ENCODE results near the gene UBE2H. TPM values are rescaled to one million over a fixed set of nuclear protein-coding genes. Genes with fewer than 3 reads are reported as not detected.
A peak's percentile ranks its signal among the peaks of the same experiment; 100 is the strongest.
"Not testable (repeated sequence)": the region's sequence is repeated elsewhere in the genome, so short reads cannot be mapped to it uniquely, and the experiment has no call there.

Gene UBE2H
- total RNA-seq, 1 experiment from 2014 or later: 28.8 TPM

- H3K9me3 ChIP-seq (ENCODE audit: low read depth, low read length, poor library complexity, severe bottlenecking): no peaks in the 10 kb centered on the region
- ChIA-PET CTCF (no interaction called here), POLR2A (ENCODE audit: low non-redundant PET) (no interaction called here)
- no TSS peak for BruUV-seq (replicated peaks)
- no peaks in the 10 kb centered on the region for H3K27me3 ChIP-seq (replicated peaks; ENCODE audit: insufficient read depth, low read depth, low read length, poor library complexity)
- no peak for DNase-seq (ENCODE audit: low spot score)
- no peaks in the 10 kb centered on the region for H3K4me1 ChIP-seq (ENCODE audit: insufficient read depth, low read length, poor library complexity, severe bottlenecking)
- no peak overlapping the region for H3K27ac ChIP-seq (ENCODE audit: low read depth, low read length, poor library complexity, severe bottlenecking)
- H3K4me3 ChIP-seq (ENCODE audit: low read depth, low read length, poor library complexity, severe bottlenecking): no peak overlapping the region
- H3K36me3 ChIP-seq (ENCODE audit: insufficient read depth, low read length, poor library complexity, severe bottlenecking): no peaks in the 10 kb centered on the region
- intact Hi-C loops (cut with micrococcal nuclease; ENCODE audit: unreplicated experiment): no loop called here
- TF ChIP-seq EZH2 (IDR thresholded peaks at IDR 0.05; ENCODE audit: borderline replicate concordance, low read depth, low read length, poor library complexity, severe bottlenecking): no peak
- TF ChIP-seq, protein P1, sequence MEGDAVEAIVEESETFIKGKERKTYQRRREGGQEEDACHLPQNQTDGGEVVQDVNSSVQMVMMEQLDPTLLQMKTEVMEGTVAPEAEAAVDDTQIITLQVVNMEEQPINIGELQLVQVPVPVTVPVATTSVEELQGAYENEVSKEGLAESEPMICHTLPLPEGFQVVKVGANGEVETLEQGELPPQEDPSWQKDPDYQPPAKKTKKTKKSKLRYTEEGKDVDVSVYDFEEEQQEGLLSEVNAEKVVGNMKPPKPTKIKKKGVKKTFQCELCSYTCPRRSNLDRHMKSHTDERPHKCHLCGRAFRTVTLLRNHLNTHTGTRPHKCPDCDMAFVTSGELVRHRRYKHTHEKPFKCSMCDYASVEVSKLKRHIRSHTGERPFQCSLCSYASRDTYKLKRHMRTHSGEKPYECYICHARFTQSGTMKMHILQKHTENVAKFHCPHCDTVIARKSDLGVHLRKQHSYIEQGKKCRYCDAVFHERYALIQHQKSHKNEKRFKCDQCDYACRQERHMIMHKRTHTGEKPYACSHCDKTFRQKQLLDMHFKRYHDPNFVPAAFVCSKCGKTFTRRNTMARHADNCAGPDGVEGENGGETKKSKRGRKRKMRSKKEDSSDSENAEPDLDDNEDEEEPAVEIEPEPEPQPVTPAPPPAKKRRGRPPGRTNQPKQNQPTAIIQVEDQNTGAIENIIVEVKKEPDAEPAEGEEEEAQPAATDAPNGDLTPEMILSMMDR (conservative IDR thresholded peaks at IDR 0.05; ENCODE audit: low read depth, low read length): no peak
Measured at GRCh38 chr7:129798616-129799349, 154.0 kb downstream of the UBE2H start.

- DNase-seq (ENCODE audit: low spot score): peak; percentile 33
- TF ChIP-seq, protein P1 (conservative IDR thresholded peaks at IDR 0.05; ENCODE audit: low read depth, low read length): no peak
- no peak for TF ChIP-seq EZH2 (IDR thresholded peaks at IDR 0.05; ENCODE audit: borderline replicate concordance, low read depth, low read length, poor library complexity, severe bottlenecking)
- Histone ChIP-seq H3K27ac (ENCODE audit: low read depth, low read length, poor library complexity, severe bottlenecking) (no peak overlapping the region), H3K36me3 (ENCODE audit: insufficient read depth, low read length, poor library complexity, severe bottlenecking) (no peaks in the 10 kb centered on the region), H3K4me1 (ENCODE audit: insufficient read depth, low read length, poor library complexity, severe bottlenecking) (no peaks in the 10 kb centered on the region), H3K27me3 (replicated peaks; ENCODE audit: insufficient read depth, low read depth, low read length, poor library complexity) (no peaks in the 10 kb centered on the region), H3K4me3 (ENCODE audit: low read depth, low read length, poor library complexity, severe bottlenecking) (no peak overlapping the region), H3K9me3 (ENCODE audit: low read depth, low read length, poor library complexity, severe bottlenecking) (no peaks in the 10 kb centered on the region)
- intact Hi-C loops (cut with micrococcal nuclease; ENCODE audit: unreplicated experiment): no loop called here
- ChIA-PET CTCF (no interaction called here), POLR2A (ENCODE audit: low non-redundant PET) (no interaction called here)
- no TSS peak for BruUV-seq (replicated peaks)
Measured at GRCh38 chr7:129797214-129797789, 155.5 kb downstream of the UBE2H start.

GRCh38 chr7:129796186-129796775 lies 156.5 kb downstream of the UBE2H start:
- intact Hi-C loops (cut with micrococcal nuclease; ENCODE audit: unreplicated experiment): no loop called here
- no peak for DNase-seq (ENCODE audit: low spot score)
- no peak overlapping the region for H3K27ac ChIP-seq (ENCODE audit: low read depth, low read length, poor library complexity, severe bottlenecking)
- CTCF ChIA-PET: no interaction called here
- no peaks in the 10 kb centered on the region for H3K27me3 ChIP-seq (replicated peaks; ENCODE audit: insufficient read depth, low read depth, low read length, poor library complexity)
- no peaks in the 10 kb centered on the region for H3K36me3 ChIP-seq (ENCODE audit: insufficient read depth, low read length, poor library complexity, severe bottlenecking)
- H3K4me3 ChIP-seq (ENCODE audit: low read depth, low read length, poor library complexity, severe bottlenecking): no peak overlapping the region
- POLR2A ChIA-PET (ENCODE audit: low non-redundant PET): no interaction called here
- no peaks in the 10 kb centered on the region for H3K4me1 ChIP-seq (ENCODE audit: insufficient read depth, low read length, poor library complexity, severe bottlenecking)
- BruUV-seq (replicated peaks): no TSS peak
- no peaks in the 10 kb centered on the region for H3K9me3 ChIP-seq (ENCODE audit: low read depth, low read length, poor library complexity, severe bottlenecking)
- TF ChIP-seq, protein P1 (conservative IDR thresholded peaks at IDR 0.05; ENCODE audit: low read depth, low read length): no peak
- TF ChIP-seq EZH2 (IDR thresholded peaks at IDR 0.05; ENCODE audit: borderline replicate concordance, low read depth, low read length, poor library complexity, severe bottlenecking): no peak

DNA sequence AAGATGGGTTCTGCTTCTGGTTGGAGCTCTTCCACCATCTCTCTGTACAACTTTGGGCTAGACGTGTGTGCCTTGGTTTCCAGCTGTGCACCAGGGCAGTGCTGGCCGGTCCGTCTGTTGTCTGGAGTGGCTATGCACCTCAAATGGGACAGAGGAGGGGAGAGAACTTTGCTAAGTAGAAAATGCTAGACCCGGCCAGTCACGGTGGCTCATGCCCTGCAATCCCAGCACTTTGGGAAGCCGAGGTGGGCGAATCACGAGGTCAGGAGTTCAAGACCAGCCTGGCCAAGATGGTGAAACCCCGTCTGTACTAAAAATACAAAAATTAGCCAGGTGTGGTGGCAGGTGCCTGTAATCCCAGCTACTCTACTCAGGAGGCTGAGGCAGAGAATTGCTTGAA lies 158.3 kb downstream of the UBE2H start:
- CTCF ChIA-PET; H3K4me1 ChIP-seq (ENCODE audit: insufficient read depth, low read length, poor library complexity, severe bottlenecking); H3K36me3 ChIP-seq (ENCODE audit: insufficient read depth, low read length, poor library complexity, severe bottlenecking); H3K27me3 ChIP-seq (replicated peaks; ENCODE audit: insufficient read depth, low read depth, low read length, poor library complexity); intact Hi-C loops (cut with micrococcal nuclease; ENCODE audit: unreplicated experiment); H3K9me3 ChIP-seq (ENCODE audit: low read depth, low read length, poor library complexity, severe bottlenecking); DNase-seq (ENCODE audit: low spot score); BruUV-seq (replicated peaks); POLR2A ChIA-PET (ENCODE audit: low non-redundant PET); H3K27ac ChIP-seq (ENCODE audit: low read depth, low read length, poor library complexity, severe bottlenecking); H3K4me3 ChIP-seq (ENCODE audit: low read depth, low read length, poor library complexity, severe bottlenecking): not testable (repeated sequence)

All from A673 (cell line).